NCI-H1694 (cell line): ENCODE results near the gene GNAL.
"Not testable (repeated sequence)": the region's sequence is repeated elsewhere in the genome, so short reads cannot be mapped to it uniquely, and the experiment has no call there.

Source experiments
- DNase-seq: peaks from one replicate; lab custom pipeline; 2025; lab: John Stamatoyannopoulos, UW

Gene GNAL

GRCh38 chr18:11669271-11669947 lies 19.7 kb upstream of the GNAL start:
- no peak for DNase-seq

- no peak for DNase-seq
Measured at GRCh38 chr18:11669948-11670275, 19.2 kb upstream of the GNAL start.

GRCh38 chr18:11671156-11671555 lies 17.9 kb upstream of the GNAL start:
- no peak for DNase-seq

- no peak for DNase-seq
Measured at GRCh38 chr18:11672198-11672597, 16.9 kb upstream of the GNAL start.

GRCh38 chr18:11672846-11673454 lies 16.1 kb upstream of the GNAL start:
- no peak for DNase-seq

GRCh38 chr18:11673560-11673959 lies 15.5 kb upstream of the GNAL start:
- no peak for DNase-seq

GRCh38 chr18:11674119-11674518 lies 14.9 kb upstream of the GNAL start:
- DNase-seq: no peak

- no peak for DNase-seq
Measured at GRCh38 chr18:11676386-11676785, 12.7 kb upstream of the GNAL start.

GRCh38 chr18:11676867-11677266 lies 12.2 kb upstream of the GNAL start:
- no peak for DNase-seq

- no peak for DNase-seq
Measured at GRCh38 chr18:11678211-11678610, 10.9 kb upstream of the GNAL start.

GRCh38 chr18:11689669-11690565 lies 853 bp downstream of the GNAL start:
- DNase-seq: no peak

GRCh38 chr18:11690660-11691059 lies 1.6 kb downstream of the GNAL start:
- DNase-seq: not testable (repeated sequence)

GRCh38 chr18:11695736-11696135 lies 6.7 kb downstream of the GNAL start:
- no peak for DNase-seq

- no peak for DNase-seq
Measured at GRCh38 chr18:11696451-11696850, 7.4 kb downstream of the GNAL start.

- no peak for DNase-seq
Measured at GRCh38 chr18:11700876-11701275, 11.8 kb downstream of the GNAL start.

GRCh38 chr18:11710578-11710977 lies 21.5 kb downstream of the GNAL start:
- no peak for DNase-seq

- DNase-seq: no peak
Measured at GRCh38 chr18:11713756-11714155, 24.7 kb downstream of the GNAL start.

- DNase-seq: no peak
Measured at GRCh38 chr18:11714244-11714918, 25.3 kb downstream of the GNAL start.

GRCh38 chr18:11716767-11717315 lies 27.8 kb downstream of the GNAL start:
- not testable (repeated sequence) for DNase-seq

GRCh38 chr18:11719050-11719449 lies 30.0 kb downstream of the GNAL start:
- no peak for DNase-seq

GRCh38 chr18:11719621-11720020 lies 30.6 kb downstream of the GNAL start:
- no peak for DNase-seq

GRCh38 chr18:11721720-11722119 lies 32.7 kb downstream of the GNAL start:
- DNase-seq: no peak
